K562 (cell line): Measurements from ENCODE around the gene EPB41L4A. TPM values are rescaled to one million over a fixed set of nuclear protein-coding genes. Genes with fewer than 3 reads are reported as not detected.

Experiments
- ATAC-seq: fragments of 200-7000 bp; cut with Tn5 transposase; 3 replicates; pipeline ENCODE4 v1.9.1; 2020; ENCODE audit warnings: moderate library complexity
- BruUV-seq: library from RNA; stranded (reverse); fragments of 400-500 nt; replicated peaks from 2 replicates; lab custom pipeline; 2021; lab: Mats Ljungman, UMichigan
- CTCF ChIA-PET: fragments of 300-600 bp; formaldehyde crosslinking; extraction: SDS; loops from one replicate; lab custom pipeline; 2021; ENCODE audit warnings: low intra/inter-chr PET ratio; lab: Yijun Ruan, JAX
- POLR2A ChIA-PET: fragments of 300-600, 350-650 bp; sonication (Branson Sonifier 250); formaldehyde crosslinking; extraction: SDS; loops from one replicate; lab custom pipeline; 2021; ENCODE audit warnings: antibody characterized with exemption, inconsistent platforms; lab: Yijun Ruan, JAX
- DNase-seq, 4 experiments: peaks; one replicate each; pipeline versions ENCODE4 v3.0.0 to v3.0.0-alpha.2; 2011 to 2018; ENCODE audit warnings: low spot score in 3 of 4, mixed read lengths in 3 of 4; ENCODE audit errors: extremely low read depth in 1 of 4
- FAIRE-seq: peaks from 2 replicates; lab custom pipeline; 2011; peaks lifted over from hg19 to GRCh38; lab: Jason Lieb, UNC
- H2AFZ ChIP-seq: 2 replicates; pipeline ENCODE4 v1.6.0; 2011; ENCODE audit warnings: low read depth, low read length, control low read depth, inconsistent platforms
- H3K27ac ChIP-seq: fragments of 200-600 bp; 3 replicates; pipeline ENCODE4 v1.8.0; 2011; ENCODE audit warnings: low read depth, mild to moderate bottlenecking, control low read depth, inconsistent platforms, low read length, moderate library complexity, mixed read lengths; ENCODE audit errors: extremely low read depth
- H3K27me3 ChIP-seq, 2 experiments: fragments of 300-600 bp in 1 of 2; 2 replicates in 1 of 2; 3 replicates in 1 of 2; pipeline versions ENCODE4 v1.6.0 to v1.8.0; 2011; ENCODE audit warnings: inconsistent platforms in 2 of 2, low read length in 2 of 2, mild to moderate bottlenecking in 1 of 2, mixed read lengths in 1 of 2, moderate library complexity in 1 of 2; ENCODE audit not compliant: control insufficient read depth in 2 of 2, insufficient read depth in 2 of 2
- H3K36me3 ChIP-seq: fragments of 300-600 bp; 3 replicates; pipeline ENCODE4 v1.8.0; 2011; ENCODE audit warnings: mild to moderate bottlenecking, low read length, inconsistent platforms; ENCODE audit not compliant: control insufficient read depth, insufficient read depth
- H3K4me1 ChIP-seq, 2 experiments: fragments of 200-600 bp in 1 of 2; replicated peaks in 1 of 2; 2 replicates in 1 of 2; 3 replicates in 1 of 2; pipeline versions ENCODE4 v1.5.1 to v1.8.0; 2011; ENCODE audit warnings: inconsistent platforms in 2 of 2, low read length in 2 of 2, mild to moderate bottlenecking in 1 of 2, mixed read lengths in 1 of 2, moderate library complexity in 1 of 2; ENCODE audit not compliant: control insufficient read depth in 2 of 2, insufficient read depth in 2 of 2
- H3K4me2 ChIP-seq: 2 replicates; pipeline ENCODE4 v1.6.1; 2011; ENCODE audit warnings: low read length, control low read depth, inconsistent platforms, mixed read lengths; ENCODE audit not compliant: insufficient read depth
- H3K4me3 ChIP-seq: fragments of 200-600 bp; sonication (generic), shearing (Covaris generic); 2 replicates; pipeline ENCODE4 v1.5.1; 2016; ENCODE audit warnings: control low read depth, inconsistent platforms
- H3K79me2 ChIP-seq: fragments of 200-600 bp; 3 replicates; pipeline ENCODE4 v1.8.0; 2011; ENCODE audit warnings: low read length, inconsistent platforms; ENCODE audit not compliant: control insufficient read depth, insufficient read depth
- H3K9ac ChIP-seq, 2 experiments: 2 replicates each; pipeline versions ENCODE4 v1.6.0 to v1.6.1; 2011; ENCODE audit warnings: low read depth in 2 of 2, low read length in 2 of 2, control low read depth in 1 of 2, inconsistent platforms in 1 of 2, mild to moderate bottlenecking in 1 of 2, mixed read lengths in 1 of 2; ENCODE audit not compliant: insufficient read depth in 1 of 2
- H3K9me1 ChIP-seq: one replicate; pipeline ENCODE4 v1.6.0; 2011; ENCODE audit warnings: inconsistent platforms, mild to moderate bottlenecking, low read length, moderate library complexity; ENCODE audit not compliant: control insufficient read depth, insufficient read depth
- H3K9me3 ChIP-seq: replicated peaks from 2 replicates; pipeline ENCODE4 v1.5.1; 2011; ENCODE audit warnings: low read depth, low read length, inconsistent platforms; ENCODE audit not compliant: control insufficient read depth, insufficient read depth
- H4K20me1 ChIP-seq: replicated peaks from 2 replicates; pipeline ENCODE4 v1.6.1; 2011; ENCODE audit warnings: low read length, inconsistent platforms, mixed read lengths; ENCODE audit not compliant: control insufficient read depth, insufficient read depth
- CBFA2T2 ChIP-seq: fragments of 450-650 bp; conservative IDR thresholded peaks from 2 replicates; pipeline ENCODE4 v1.6.1; 2017; ENCODE audit warnings: mild to moderate bottlenecking
- CBFA2T3 ChIP-seq: fragments of 450-650 bp; IDR thresholded peaks from 2 replicates; pipeline ENCODE4 v1.6.1; 2017
- POLR2H ChIP-seq: IDR thresholded peaks from 2 replicates; pipeline ENCODE4 v1.6.1; 2016; ENCODE audit warnings: missing genetic modification characterization, low read depth, mild to moderate bottlenecking, control low read depth, missing compliant biosample characterization, moderate library complexity
- TAL1 ChIP-seq: fragments of 450-650 bp; IDR thresholded peaks from 2 replicates; pipeline ENCODE4 v1.6.1; 2016; ENCODE audit warnings: mild to moderate bottlenecking
- TCF3 ChIP-seq: sonication (generic); formaldehyde crosslinking; IDR thresholded peaks from 2 replicates; pipeline ENCODE4 v1.4.0; 2020; ENCODE audit warnings: mild to moderate bottlenecking, missing genetic modification reagents
- WGBS: fragments of 100-300 bp; shearing (Covaris generic); methylation state at CpG from one replicate; pipeline ENCODE4 v1.1.6; 2016; ENCODE audit warnings: low coverage, mixed read lengths; ENCODE audit not compliant: insufficient coverage; ENCODE audit errors: missing lambda C conversion rate; 5-methylcytosine and 5-hydroxymethylcytosine counted together
- in situ Hi-C: fragments of 300-500 bp; cut with MboI; formaldehyde crosslinking; loops from 4 replicates; pipeline ENCODE4 v1.15.0; 2018; ENCODE audit warnings: inconsistent platforms, mixed read lengths
- intact Hi-C: fragments of 100-400 bp; cut with micrococcal nuclease; formaldehyde crosslinking; loops from 2 replicates; pipeline ENCODE4 v1.14.2; 2022
- polyA plus RNA-seq, 8 experiments: library from polyadenylated mRNA; depleted of rRNA in 4 of 8; stranded (reverse) in 5 of 8; unstranded in 3 of 8; fragments of >200 nt; fragmentation: Nextera tagmentation in 2 of 8; fragmentation: Illumina TruSeq in 1 of 8; extraction: Ambion mirVana in 2 of 8; extraction: Trizol in 1 of 8; gene quantifications; 2 replicates each; pipeline versions ENCODE4 v1.2.1 to v1.2.3, GENCODE V29; 2011 to 2014; ENCODE audit warnings: inconsistent platforms in 1 of 8, missing spikeins in 1 of 8
- total RNA-seq, 7 experiments: library from RNA; depleted of rRNA in 6 of 7; stranded (reverse); fragments of >200 nt in 6 of 7; fragmentation: Illumina TruSeq in 2 of 7; extraction: Trizol in 2 of 7; gene quantifications; 2 replicates each; pipeline versions ENCODE4 v1.2.1 to v1.2.3, GENCODE V29; 2011 to 2021; ENCODE audit warnings: low replicate concordance in 1 of 7
- TF ChIP-seq, protein P1 (sequence below): fragments of 450-650 bp; IDR thresholded peaks from 2 replicates; pipeline ENCODE4 v1.7.0; 2016; ENCODE audit warnings: borderline replicate concordance
- TF ChIP-seq, protein P2 (sequence below): fragments of 200-800 bp; sonication (Bioruptor generic); IDR thresholded peaks from 2 replicates; pipeline ENCODE4 v1.6.1; 2017; ENCODE audit warnings: missing genetic modification characterization, missing compliant biosample characterization

Gene EPB41L4A
- total and polyA plus RNA-seq, 9 of the 15 experiments (the other 6 are each of a cell fraction or from before 2014, with no cell fraction given) = 0.04 to 0.35 (median 0.12) TPM; not detected in 3

DNA sequence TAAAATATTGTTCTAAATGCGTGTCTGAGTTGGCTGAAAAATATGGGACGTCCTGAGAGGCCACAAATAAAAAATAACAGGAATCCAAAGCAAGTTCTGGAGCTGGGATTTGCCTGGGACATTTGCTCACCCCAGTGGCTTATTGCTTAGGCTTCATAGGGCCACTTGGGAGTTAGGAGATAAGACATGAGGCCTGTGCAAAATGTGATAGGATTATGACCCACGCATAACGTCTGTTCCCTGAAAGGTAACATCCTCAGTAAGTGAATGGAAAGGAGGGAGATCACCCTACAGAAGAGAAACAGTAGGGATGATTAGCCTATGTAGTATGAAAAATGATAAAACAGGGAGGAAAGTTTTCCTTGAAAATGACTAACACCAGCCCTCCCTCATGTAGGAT lies 269.4 kb downstream of the EPB41L4A start:
- Histone ChIP-seq H3K4me1 (no peaks in the 10 kb centered on the region; a peak in 1 of 5 replicates), H3K9ac (no peak overlapping the region), H3K4me3 (no peak overlapping the region), H3K79me2 (no peaks in the 10 kb centered on the region), H3K9me3 (no peaks in the 10 kb centered on the region), H3K36me3 (no peaks in the 10 kb centered on the region), H4K20me1 (no peaks in the 10 kb centered on the region), H3K27ac (no peak overlapping the region), H3K27me3 (no peaks in the 10 kb centered on the region; a peak in 1 of 5 replicates), H3K9me1 (no peaks in the 10 kb centered on the region), H2AFZ (no peak overlapping the region), H3K4me2 (no peak overlapping the region)
- ChIA-PET CTCF (no interaction called here), POLR2A (interaction anchor here (3.1 kb wide), 1 partner anchor 11 kb away, joined by 10 read pairs; no protein-coding TSS in a partner anchor)
- WGBS = 1% methylated on average over 4 of the region's 4 CpGs
- in situ Hi-C loops (loop anchor here (10.0 kb wide), 2 partner anchors 605 to 985 kb away; no protein-coding TSS in a partner anchor), intact Hi-C loops (loop anchor here (5.0 to 10.0 kb wide), 2 partner anchors 465 to 872 kb away; no protein-coding TSS in a partner anchor)
- peak; percentile 73 for ATAC-seq
- BruUV-seq = no TSS peak
- FAIRE-seq = no peak
- DNase-seq = no peak
- TF ChIP-seq, protein P1, sequence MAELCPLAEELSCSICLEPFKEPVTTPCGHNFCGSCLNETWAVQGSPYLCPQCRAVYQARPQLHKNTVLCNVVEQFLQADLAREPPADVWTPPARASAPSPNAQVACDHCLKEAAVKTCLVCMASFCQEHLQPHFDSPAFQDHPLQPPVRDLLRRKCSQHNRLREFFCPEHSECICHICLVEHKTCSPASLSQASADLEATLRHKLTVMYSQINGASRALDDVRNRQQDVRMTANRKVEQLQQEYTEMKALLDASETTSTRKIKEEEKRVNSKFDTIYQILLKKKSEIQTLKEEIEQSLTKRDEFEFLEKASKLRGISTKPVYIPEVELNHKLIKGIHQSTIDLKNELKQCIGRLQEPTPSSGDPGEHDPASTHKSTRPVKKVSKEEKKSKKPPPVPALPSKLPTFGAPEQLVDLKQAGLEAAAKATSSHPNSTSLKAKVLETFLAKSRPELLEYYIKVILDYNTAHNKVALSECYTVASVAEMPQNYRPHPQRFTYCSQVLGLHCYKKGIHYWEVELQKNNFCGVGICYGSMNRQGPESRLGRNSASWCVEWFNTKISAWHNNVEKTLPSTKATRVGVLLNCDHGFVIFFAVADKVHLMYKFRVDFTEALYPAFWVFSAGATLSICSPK = no peak
- TF ChIP-seq TCF3 (CRISPR knock-in tag) = peak; percentile 31; the same call in 1 of the 2 replicates
- peak; percentile 39 for TF ChIP-seq CBFA2T2
- no peak for TF ChIP-seq POLR2H (tag)
- TF ChIP-seq, protein P2, sequence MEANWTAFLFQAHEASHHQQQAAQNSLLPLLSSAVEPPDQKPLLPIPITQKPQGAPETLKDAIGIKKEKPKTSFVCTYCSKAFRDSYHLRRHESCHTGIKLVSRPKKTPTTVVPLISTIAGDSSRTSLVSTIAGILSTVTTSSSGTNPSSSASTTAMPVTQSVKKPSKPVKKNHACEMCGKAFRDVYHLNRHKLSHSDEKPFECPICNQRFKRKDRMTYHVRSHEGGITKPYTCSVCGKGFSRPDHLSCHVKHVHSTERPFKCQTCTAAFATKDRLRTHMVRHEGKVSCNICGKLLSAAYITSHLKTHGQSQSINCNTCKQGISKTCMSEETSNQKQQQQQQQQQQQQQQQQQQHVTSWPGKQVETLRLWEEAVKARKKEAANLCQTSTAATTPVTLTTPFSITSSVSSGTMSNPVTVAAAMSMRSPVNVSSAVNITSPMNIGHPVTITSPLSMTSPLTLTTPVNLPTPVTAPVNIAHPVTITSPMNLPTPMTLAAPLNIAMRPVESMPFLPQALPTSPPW (CRISPR knock-in tag) = no peak
- peak; percentile 69 for TF ChIP-seq CBFA2T3
- peak; percentile 8; the same call in 1 of the 2 replicates for TF ChIP-seq TAL1
